Left ventricle myocardium superior (tissue), 1 donor: ENCODE data around the gene POMGNT1. TPM values are rescaled to one million over a fixed set of nuclear protein-coding genes. Genes with fewer than 3 reads are reported as not detected.
A peak's percentile ranks its signal among the peaks of the same experiment; 100 is the strongest.

ENCODE experiments used
- ATAC-seq: fragments of 200-7000 bp; cut with Tn5 transposase; one replicate; pipeline ENCODE4 v1.9.1; 2020; ENCODE audit warnings: mild to moderate bottlenecking, moderate library complexity
- DNase-seq: peaks from one replicate; pipeline ENCODE4 v3.0.0-alpha.2; 2020
- intact Hi-C: fragments of 100-400 bp; cut with micrococcal nuclease; formaldehyde crosslinking; loops from one replicate; pipeline ENCODE4 v1.11.0; 2022
- total RNA-seq: library from RNA; stranded (reverse); fragmentation: NEBNext Ultra II Directional; extraction: Animal tissue kit (Norgen Biotek cat#: 25700); gene quantifications from one replicate; pipeline ENCODE4 v1.2.1, GENCODE V29; 2021
- donor health status: DM: no; HTN: yes; CAD: no; lungs with severe emphysema.

The POMGNT1 gene
- total RNA-seq, 1 donor from 2014 or later = 137 TPM

DNA sequence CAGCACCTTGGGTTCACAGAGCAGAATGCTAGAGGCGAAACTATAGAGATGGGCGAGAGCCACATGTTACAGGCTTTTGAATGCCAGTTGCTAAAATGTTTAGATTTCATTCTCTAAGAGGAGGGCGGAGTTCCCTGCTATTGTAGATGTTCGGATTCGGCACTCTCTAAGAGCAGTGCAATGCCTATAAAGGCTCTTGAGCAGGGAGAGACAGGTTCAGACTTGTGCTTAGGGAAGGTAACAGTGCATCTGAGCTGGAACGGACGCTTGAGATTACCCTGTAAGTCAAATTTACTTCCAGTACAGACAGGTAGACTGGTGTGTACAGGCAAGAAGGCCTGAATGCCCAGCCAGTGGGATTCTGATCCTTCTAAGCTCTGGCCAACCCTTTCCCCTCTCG, 20.2 kb upstream of the POMGNT1 start:
- DNase-seq = no peak
- intact Hi-C loops = no loop called here
- no peak for ATAC-seq

GRCh38 chr1:46215504-46215903, 17.3 kb upstream of the POMGNT1 start:
- DNase-seq = no peak
- intact Hi-C loops = no loop called here
- no peak for ATAC-seq

GRCh38 chr1:46211051-46211450, 12.8 kb upstream of the POMGNT1 start:
- intact Hi-C loops = no loop called here
- no peak for DNase-seq
- ATAC-seq = peak; percentile 22

DNA sequence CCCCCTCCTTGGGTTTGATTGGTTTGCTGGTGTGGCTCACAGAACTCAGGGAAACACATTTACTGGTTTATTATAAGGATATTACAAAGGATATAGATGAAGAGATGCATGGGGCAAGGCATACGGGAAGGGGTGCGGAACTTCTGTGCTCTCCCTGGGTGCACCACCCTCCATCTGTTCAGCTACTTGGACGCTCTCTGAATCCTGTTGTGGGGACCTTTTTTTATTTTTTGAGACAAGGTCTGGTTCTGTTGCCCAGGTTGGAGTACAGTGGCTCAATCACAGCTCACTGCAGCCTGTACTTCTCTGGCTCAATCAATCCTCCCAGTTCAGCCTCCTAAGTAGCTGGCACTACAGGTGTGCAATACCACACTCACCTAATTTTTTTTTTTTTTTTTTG, 12.3 kb upstream of the POMGNT1 start:
- no peak for ATAC-seq
- intact Hi-C loops = no loop called here

DNA sequence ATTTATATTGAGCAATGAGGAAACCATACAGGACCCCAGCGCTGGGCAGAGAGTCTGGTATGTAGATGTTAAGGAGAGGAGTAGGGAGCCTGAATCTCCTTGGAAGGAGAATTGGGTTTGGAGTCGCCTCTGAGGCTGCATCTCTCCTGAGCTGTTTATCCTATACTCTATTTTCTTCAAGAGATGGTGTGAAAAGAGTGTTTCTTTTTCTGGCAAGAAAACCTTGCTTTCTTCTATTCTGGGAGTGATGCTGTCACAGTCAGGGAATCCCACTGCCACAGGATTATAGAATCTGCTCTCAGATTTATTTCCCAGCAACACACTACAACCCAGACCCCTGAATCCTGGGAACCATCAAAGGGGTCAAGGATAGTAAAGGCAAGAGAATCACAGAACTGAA, 8.2 kb upstream of the POMGNT1 start:
- intact Hi-C loops = no loop called here
- ATAC-seq (no peak), DNase-seq (no peak)

More for the DNA sequence above, 12.3 kb upstream of the POMGNT1 start:
- no peak for DNase-seq

DNA sequence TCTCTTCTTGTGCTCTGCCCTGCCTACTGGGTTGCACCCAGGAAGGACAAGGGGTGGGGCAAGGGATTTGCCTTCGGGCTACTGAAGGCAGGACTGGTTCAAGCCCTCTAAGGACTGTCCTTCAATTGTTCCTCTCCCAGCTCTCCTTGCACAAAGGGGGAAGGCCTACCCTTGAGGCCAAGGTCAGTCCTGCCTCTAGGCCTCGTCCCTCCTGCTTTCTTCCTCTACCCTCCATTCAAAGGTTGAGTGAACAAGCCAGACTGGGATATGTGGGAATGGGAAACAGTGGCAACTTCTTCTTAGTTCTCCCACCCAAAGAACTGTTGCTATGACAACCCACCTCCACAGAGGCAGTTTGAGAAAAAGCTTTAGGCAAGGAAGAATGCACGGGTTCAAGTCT, 7.6 kb upstream of the POMGNT1 start:
- intact Hi-C loops = no loop called here
- DNase-seq (no peak), ATAC-seq (peak; percentile 72)

DNA sequence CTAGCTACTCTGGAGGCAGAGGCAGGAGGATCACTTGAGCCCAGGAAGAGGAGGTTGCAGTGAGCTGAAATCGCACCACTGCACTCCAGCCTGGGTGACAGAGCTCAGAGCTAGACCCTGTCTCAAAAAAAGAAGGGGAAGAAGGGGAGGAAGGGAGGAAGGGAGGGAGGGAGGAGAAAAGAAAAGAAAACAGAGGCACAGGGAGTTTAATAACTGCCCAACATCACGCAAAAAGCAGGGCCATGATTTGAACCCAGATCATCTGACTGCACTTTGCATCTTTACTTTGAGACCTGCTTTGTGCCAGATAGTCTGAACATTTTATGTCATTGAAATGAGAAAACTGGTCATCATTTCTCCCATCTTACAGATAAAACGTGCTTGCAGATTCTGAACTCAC, 6.9 kb upstream of the POMGNT1 start:
- ATAC-seq (no peak), DNase-seq (no peak)
- intact Hi-C loops = no loop called here

- ATAC-seq (peak; percentile 46), DNase-seq (peak; percentile 38)
- intact Hi-C loops = no loop called here
Measured at GRCh38 chr1:46204406-46204742, 6.1 kb upstream of the POMGNT1 start.

GRCh38 chr1:46203738-46204405, 5.6 kb upstream of the POMGNT1 start:
- intact Hi-C loops = no loop called here
- ATAC-seq (peak; percentile 28), DNase-seq (no peak)

GRCh38 chr1:46199233-46199749, 1.1 kb upstream of the POMGNT1 start:
- intact Hi-C loops = no loop called here
- no peak for ATAC-seq
- no peak for DNase-seq

GRCh38 chr1:46197560-46197963, 672 bp downstream of the POMGNT1 start:
- DNase-seq (no peak), ATAC-seq (peak; percentile 2)
- intact Hi-C loops = no loop called here

GRCh38 chr1:46196609-46197008, 1.6 kb downstream of the POMGNT1 start:
- no peak for DNase-seq
- ATAC-seq = no peak
- intact Hi-C loops = no loop called here

DNA sequence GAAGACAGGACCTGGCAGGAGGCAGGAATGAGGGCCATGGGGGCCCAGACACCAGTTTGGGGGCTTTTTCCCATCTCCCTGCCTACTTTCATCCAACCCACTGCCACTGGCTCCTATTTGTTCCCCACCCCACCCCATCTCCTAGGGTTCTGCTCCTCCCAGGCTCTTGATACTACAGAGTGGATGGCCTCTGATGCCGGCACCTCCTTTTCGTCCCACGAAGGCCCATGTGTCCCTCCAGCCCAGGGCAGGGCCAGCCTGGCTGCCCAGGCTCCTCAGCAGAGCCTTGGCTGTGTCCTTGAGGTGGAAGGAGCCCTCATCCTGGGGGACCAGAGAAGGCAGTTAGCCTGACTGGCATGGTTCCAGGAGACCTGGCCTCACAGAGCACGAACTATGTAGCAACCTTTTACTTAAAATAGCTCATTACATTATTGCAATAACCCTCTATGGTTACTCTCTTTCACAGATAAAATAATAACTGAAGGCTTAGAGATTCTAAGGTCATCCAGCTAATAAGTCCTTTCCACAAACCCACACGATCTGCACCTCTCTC, 3.5 kb downstream of the POMGNT1 start:
- intact Hi-C loops = no loop called here
- no peak for ATAC-seq
- no peak for DNase-seq

DNA sequence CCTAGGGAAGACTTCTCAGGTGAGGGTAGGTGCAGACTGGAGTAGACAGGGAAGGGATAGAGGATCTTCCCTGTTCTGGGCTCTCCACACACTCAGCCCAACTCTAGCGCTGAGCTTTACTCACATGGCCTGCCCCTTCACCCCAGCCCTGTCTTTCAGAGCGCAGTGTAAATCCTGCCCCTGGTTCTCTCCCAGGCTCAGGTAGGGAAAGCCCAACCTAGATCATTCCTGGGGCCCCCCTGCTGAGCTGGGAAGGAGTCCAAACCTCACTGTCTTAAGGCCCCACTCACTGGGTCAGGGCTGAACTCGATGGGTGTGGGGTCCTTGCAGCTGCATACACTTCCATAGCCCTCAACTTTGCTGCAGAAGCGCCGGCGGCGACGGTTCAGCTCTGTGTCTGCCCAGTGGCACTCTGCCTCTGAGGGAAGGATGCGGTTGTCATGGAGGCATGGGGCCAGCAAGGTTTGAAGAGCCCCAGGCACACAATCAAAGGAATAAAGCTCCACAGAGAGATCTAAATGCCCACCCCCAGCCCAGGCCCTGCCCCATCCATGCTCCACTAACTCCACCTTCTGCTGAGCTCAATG, 4.2 kb downstream of the POMGNT1 start:
- DNase-seq = no peak
- intact Hi-C loops = no loop called here

DNA sequence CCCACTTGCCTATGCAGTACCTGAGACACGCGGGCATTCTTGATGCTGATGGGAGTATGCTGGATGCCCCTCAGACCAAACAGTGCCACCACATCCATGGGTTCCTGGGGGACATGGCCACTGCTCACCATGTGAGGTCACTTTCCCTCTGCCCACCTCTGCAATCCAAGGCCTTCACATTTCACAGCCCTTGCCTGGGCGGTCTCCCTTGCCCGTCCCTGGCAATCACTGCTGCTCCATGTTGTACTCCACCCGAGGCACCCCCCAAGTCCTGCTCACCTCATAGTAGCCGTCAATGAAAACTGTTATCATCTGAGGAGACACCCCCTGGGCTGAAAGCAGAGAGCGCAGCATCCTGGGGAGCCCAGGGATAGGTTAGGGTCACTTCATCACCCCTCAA, 4.9 kb downstream of the POMGNT1 start:
- DNase-seq (no peak), ATAC-seq (no peak)
- intact Hi-C loops = no loop called here

More for the DNA sequence above, 4.2 kb downstream of the POMGNT1 start:
- no peak for ATAC-seq

DNA sequence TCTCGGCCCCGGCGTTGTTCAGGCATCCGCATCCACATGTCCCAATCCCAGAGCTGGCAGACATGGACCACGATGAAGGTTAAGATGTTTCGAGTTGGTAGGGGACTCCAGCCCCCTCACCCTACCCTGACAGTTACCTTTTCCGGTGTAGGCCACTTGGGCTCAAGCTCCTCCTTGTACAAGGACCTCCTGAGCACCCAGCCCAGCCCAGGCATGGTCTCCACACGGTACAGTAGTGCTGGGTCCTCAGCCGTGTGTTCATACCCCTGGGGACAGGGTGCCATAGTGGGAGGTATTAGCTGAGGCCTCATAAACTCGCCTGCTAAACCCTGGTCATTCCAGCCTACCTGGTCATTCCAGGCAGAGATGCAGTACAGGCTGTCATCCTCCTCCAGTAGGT, 6.1 kb downstream of the POMGNT1 start:
- ATAC-seq (no peak), DNase-seq (no peak)
- intact Hi-C loops = no loop called here

GRCh38 chr1:46191033-46191701, 7.1 kb downstream of the POMGNT1 start:
- DNase-seq (peak; percentile 10), ATAC-seq (no peak)
- intact Hi-C loops = no loop called here

GRCh38 chr1:46190539-46190938, 7.7 kb downstream of the POMGNT1 start:
- intact Hi-C loops = no loop called here
- DNase-seq (peak; percentile 7), ATAC-seq (no peak)

DNA sequence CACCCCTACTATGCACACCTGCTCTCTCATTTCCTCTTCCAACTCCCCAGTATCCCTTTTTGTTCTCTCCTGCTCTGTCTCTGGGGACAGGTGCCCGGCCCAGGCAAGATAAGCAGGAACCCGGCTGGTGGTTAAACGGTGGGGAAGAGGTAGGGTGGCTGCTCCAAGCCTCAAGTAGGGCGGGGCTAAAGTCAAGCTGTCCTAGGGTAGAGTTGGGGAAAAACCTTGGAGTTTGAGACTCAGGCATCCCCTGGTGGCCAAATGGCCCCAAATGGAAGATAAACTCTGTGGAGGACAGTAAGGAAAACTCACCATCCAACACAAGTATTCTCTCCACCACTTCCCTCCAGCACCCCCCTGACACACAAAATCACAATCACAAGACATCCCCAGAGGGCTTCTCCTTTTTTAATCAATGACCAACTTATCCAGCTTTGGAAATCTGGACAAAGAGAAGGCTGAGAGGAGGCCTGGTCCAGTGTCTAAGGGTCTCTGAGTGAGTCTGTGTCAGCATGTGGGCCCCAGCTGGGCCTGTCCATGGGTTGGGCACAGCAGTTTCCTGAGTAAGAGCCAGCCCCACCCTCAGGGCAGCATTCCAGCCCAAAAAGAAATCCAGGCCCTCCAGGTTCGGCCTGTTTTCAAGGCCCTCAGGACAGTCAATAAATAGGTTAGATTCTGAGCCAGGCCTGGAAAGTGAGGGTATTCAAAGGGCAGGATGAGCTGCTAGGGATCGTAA, 9.8 kb downstream of the POMGNT1 start:
- ATAC-seq = no peak
- no peak for DNase-seq
- intact Hi-C loops = no loop called here
